IPS-18c (cell line): ENCODE results near the gene WFS1.

ENCODE experiments used
- H3K4me3 ChIP-seq: 2 replicates; pipeline ENCODE4 v1.7.0; 2013; ENCODE audit warnings: low read depth, mild to moderate bottlenecking, low read length, moderate library complexity; ENCODE audit not compliant: insufficient read depth
- H3K9me3 ChIP-seq: one replicate; pipeline ENCODE4 v1.6.1; 2013; ENCODE audit warnings: mild to moderate bottlenecking, low read length, moderate library complexity; ENCODE audit not compliant: control insufficient read depth, insufficient read depth

WFS1 gene

GRCh38 chr4:6288342-6288741, 18.7 kb downstream of the WFS1 start:
- Histone ChIP-seq H3K4me3 (no peak overlapping the region), H3K9me3 (peaks cover 4% of the 10 kb centered on the region)

GRCh38 chr4:6288871-6289270, 19.2 kb downstream of the WFS1 start:
- no peak overlapping the region for H3K4me3 ChIP-seq
- H3K9me3 ChIP-seq: peaks cover 4% of the 10 kb centered on the region

GRCh38 chr4:6290256-6290655, 20.6 kb downstream of the WFS1 start:
- peaks cover 4% of the 10 kb centered on the region for H3K9me3 ChIP-seq

GRCh38 chr4:6290769-6291547, 21.3 kb downstream of the WFS1 start:
- Histone ChIP-seq H3K9me3 (peaks cover 4% of the 10 kb centered on the region), H3K4me3 (no peak overlapping the region)

More at GRCh38 chr4:6290256-6290655, 20.6 kb downstream of the WFS1 start:
- no peak overlapping the region for H3K4me3 ChIP-seq

- Histone ChIP-seq H3K4me3 (no peak overlapping the region), H3K9me3 (peaks cover 4% of the 10 kb centered on the region)
Observed at GRCh38 chr4:6291784-6292297, 22.2 kb downstream of the WFS1 start.

- H3K4me3 ChIP-seq: no peak overlapping the region
- peaks cover 2% of the 10 kb centered on the region for H3K9me3 ChIP-seq
Observed at GRCh38 chr4:6292376-6293096, 22.9 kb downstream of the WFS1 start.

GRCh38 chr4:6293097-6293445, 23.4 kb downstream of the WFS1 start:
- peaks cover 2% of the 10 kb centered on the region for H3K9me3 ChIP-seq
- H3K4me3 ChIP-seq: no peak overlapping the region

GRCh38 chr4:6293661-6294060, 24.0 kb downstream of the WFS1 start:
- H3K4me3 ChIP-seq: no peak overlapping the region
- no peaks in the 10 kb centered on the region for H3K9me3 ChIP-seq

GRCh38 chr4:6294705-6295421, 25.2 kb downstream of the WFS1 start:
- Histone ChIP-seq H3K4me3 (no peak overlapping the region), H3K9me3 (no peaks in the 10 kb centered on the region)

- H3K4me3 ChIP-seq: no peak overlapping the region
- no peaks in the 10 kb centered on the region for H3K9me3 ChIP-seq
Observed at GRCh38 chr4:6295495-6295894, 25.8 kb downstream of the WFS1 start.

GRCh38 chr4:6296026-6296425, 26.4 kb downstream of the WFS1 start:
- Histone ChIP-seq H3K4me3 (no peak overlapping the region), H3K9me3 (no peaks in the 10 kb centered on the region)

GRCh38 chr4:6297266-6297815, 27.7 kb downstream of the WFS1 start:
- no peaks in the 10 kb centered on the region for H3K9me3 ChIP-seq

GRCh38 chr4:6298035-6298434, 28.4 kb downstream of the WFS1 start:
- Histone ChIP-seq H3K4me3 (no peak overlapping the region), H3K9me3 (no peaks in the 10 kb centered on the region)

More at GRCh38 chr4:6297266-6297815, 27.7 kb downstream of the WFS1 start:
- H3K4me3 ChIP-seq: no peak overlapping the region

- Histone ChIP-seq H3K9me3 (no peaks in the 10 kb centered on the region), H3K4me3 (no peak overlapping the region)
Observed at GRCh38 chr4:6298852-6299251, 29.2 kb downstream of the WFS1 start.

- H3K9me3 ChIP-seq: no peaks in the 10 kb centered on the region
- H3K4me3 ChIP-seq: no peak overlapping the region
Observed at GRCh38 chr4:6299875-6300274, 30.2 kb downstream of the WFS1 start.

GRCh38 chr4:6300359-6300758, 30.7 kb downstream of the WFS1 start:
- no peaks in the 10 kb centered on the region for H3K9me3 ChIP-seq

GRCh38 chr4:6301051-6301731, 31.5 kb downstream of the WFS1 start:
- Histone ChIP-seq H3K4me3 (no peak overlapping the region), H3K9me3 (no peaks in the 10 kb centered on the region)

More at GRCh38 chr4:6300359-6300758, 30.7 kb downstream of the WFS1 start:
- H3K4me3 ChIP-seq: no peak overlapping the region
